ENCODE measurements around the gene DDAH1. TPM values are rescaled to one million over a fixed set of nuclear protein-coding genes. Genes with fewer than 3 reads are reported as not detected.

DDAH1 gene
- total and polyA plus RNA-seq, 2 experiments from 2014 or later = 29.4 to 41.7 TPM

DNA sequence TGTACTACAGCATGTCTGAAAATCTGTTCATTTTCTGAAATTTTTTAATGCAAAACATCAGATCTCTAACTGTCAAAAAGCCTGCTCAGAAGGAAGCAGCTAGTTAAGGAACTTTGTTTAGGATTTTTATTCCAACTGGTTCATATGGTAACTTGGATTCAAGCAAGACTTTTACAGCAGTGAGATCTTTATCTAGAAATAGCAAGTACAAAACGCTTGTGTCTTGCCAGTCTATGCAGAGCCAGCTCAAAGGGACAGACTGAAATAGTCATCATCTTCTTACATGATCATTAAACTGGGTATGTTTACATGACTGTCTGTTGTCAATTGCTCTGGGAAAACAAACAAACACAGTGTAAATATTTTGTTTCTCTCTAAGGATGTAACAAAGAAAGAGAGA, 37.6 kb downstream of the DDAH1 start:
- TF ChIP-seq ZNF331 (CRISPR knock-in tag; IDR thresholded peaks at IDR 0.05; ENCODE audit: low read depth) (no peak), NANOG (IDR thresholded peaks at IDR 0.05; ENCODE audit: borderline replicate concordance) (no peak), EZH2 (IDR thresholded peaks at IDR 0.05; ENCODE audit: low read depth, unreplicated experiment) (no peak), JUNB (IDR thresholded peaks at IDR 0.05; ENCODE audit: unreplicated experiment) (no peak), ZNF114 (CRISPR knock-in tag; IDR thresholded peaks at IDR 0.05) (no peak), ZNF462 (CRISPR knock-in tag; IDR thresholded peaks at IDR 0.05) (no peak), STAT1 (IDR thresholded peaks at IDR 0.05; ENCODE audit: unreplicated experiment) (no peak), POLR2AphosphoS5 (IDR thresholded peaks at IDR 0.05; ENCODE audit: low read depth) (no peak), CREB1 (CRISPR knock-in tag; IDR thresholded peaks at IDR 0.05; ENCODE audit: low read depth) (no peak), CTCF (conservative IDR thresholded peaks at IDR 0.05; ENCODE audit: low read depth in 2 of 2) (no peak), EZH2phosphoT487 (IDR thresholded peaks at IDR 0.05; ENCODE audit: unreplicated experiment) (no peak), REST (IDR thresholded peaks at IDR 0.05; ENCODE audit: unreplicated experiment) (no peak)
- TF ChIP-seq, protein P1, sequence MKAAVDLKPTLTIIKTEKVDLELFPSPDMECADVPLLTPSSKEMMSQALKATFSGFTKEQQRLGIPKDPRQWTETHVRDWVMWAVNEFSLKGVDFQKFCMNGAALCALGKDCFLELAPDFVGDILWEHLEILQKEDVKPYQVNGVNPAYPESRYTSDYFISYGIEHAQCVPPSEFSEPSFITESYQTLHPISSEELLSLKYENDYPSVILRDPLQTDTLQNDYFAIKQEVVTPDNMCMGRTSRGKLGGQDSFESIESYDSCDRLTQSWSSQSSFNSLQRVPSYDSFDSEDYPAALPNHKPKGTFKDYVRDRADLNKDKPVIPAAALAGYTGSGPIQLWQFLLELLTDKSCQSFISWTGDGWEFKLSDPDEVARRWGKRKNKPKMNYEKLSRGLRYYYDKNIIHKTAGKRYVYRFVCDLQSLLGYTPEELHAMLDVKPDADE (IDR thresholded peaks at IDR 0.05) = no peak
- no peak overlapping the region for H3K4me2 ChIP-seq
- Mint-ChIP-seq H3K27ac (no peak overlapping the region), H3K9me3 (no peaks in the 10 kb centered on the region; the same call in 2 of the 3 replicates), H3K4me3 (no peak overlapping the region), H3K36me3 (ENCODE audit: low read depth) (peaks cover 8% of the 10 kb centered on the region; the same call in 2 of the 3 replicates), H3K4me1 (peaks cover 7% of the 10 kb centered on the region; the same call in 2 of the 3 replicates), H3K27me3 (ENCODE audit: insufficient read depth, low read depth, poor library complexity) (peaks cover 3% of the 10 kb centered on the region)
- H3K79me2 ChIP-seq (replicated peaks; ENCODE audit: insufficient read depth) = no peaks in the 10 kb centered on the region
- no peaks in the 10 kb centered on the region for H3F3A ChIP-seq (replicated peaks; ENCODE audit: low read depth)
- no peak overlapping the region for H2AFZ ChIP-seq
- DNase-seq (ENCODE audit: low spot score) (no peak), ATAC-seq (no peak)
- peaks cover 4% of the 10 kb centered on the region; the same call in 1 of the 2 replicates for H3K4me1 ChIP-seq (ENCODE audit: insufficient read depth)
- H3K9me2 ChIP-seq (ENCODE audit: insufficient read depth) = no peaks in the 10 kb centered on the region
- no peak overlapping the region for H3K4me3 ChIP-seq
- no peaks in the 10 kb centered on the region for H4K20me1 ChIP-seq (replicated peaks; ENCODE audit: insufficient read depth)
- no peak overlapping the region for H3K27ac ChIP-seq (ENCODE audit: low read depth)
- no peaks in the 10 kb centered on the region for H3K36me3 ChIP-seq (ENCODE audit: insufficient read depth)
- H3K27me3 ChIP-seq (ENCODE audit: insufficient read depth) = no peaks in the 10 kb centered on the region

Measured in GM23338 (cell line).